ENCODE measurements around the gene PGM5. TPM values are rescaled to one million over a fixed set of nuclear protein-coding genes. Genes with fewer than 3 reads are reported as not detected.

PGM5 gene
- total RNA-seq, 1 donor from 2014 or later, result not detected

DNA sequence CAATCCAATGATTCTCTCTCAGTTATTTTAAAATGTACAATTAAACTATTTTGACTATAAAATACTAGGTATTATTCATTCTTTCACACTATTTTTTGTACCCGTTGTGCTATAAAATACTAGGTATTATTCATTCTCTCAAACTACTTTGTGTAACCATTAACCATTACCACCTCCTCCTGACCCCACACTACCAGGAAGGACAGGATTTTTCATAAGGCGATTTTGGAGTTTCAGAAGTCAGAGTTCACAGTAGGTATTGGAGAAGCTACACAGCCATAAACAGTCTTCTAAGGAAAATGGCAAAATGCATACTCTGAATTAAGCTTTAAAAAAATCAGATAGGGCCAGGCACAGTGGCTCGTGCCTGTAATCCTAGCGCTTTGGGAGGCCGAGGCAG, 219.4 kb downstream of the PGM5 start:
- Mint-ChIP-seq H3K9me3 (peaks cover 11% of the 10 kb centered on the region), H3K27ac (no peak overlapping the region), H3K4me1 (ENCODE audit: low read depth) (no peaks in the 10 kb centered on the region), H3K4me3 (ENCODE audit: low read depth) (no peak overlapping the region), H3K27me3 (ENCODE audit: low read depth) (peaks cover 14% of the 10 kb centered on the region), H3K36me3 (ENCODE audit: low read depth) (no peaks in the 10 kb centered on the region)
- no peak for DNase-seq (ENCODE audit: low spot score)
- intact Hi-C loops (cut with micrococcal nuclease), result no loop called here

DNA sequence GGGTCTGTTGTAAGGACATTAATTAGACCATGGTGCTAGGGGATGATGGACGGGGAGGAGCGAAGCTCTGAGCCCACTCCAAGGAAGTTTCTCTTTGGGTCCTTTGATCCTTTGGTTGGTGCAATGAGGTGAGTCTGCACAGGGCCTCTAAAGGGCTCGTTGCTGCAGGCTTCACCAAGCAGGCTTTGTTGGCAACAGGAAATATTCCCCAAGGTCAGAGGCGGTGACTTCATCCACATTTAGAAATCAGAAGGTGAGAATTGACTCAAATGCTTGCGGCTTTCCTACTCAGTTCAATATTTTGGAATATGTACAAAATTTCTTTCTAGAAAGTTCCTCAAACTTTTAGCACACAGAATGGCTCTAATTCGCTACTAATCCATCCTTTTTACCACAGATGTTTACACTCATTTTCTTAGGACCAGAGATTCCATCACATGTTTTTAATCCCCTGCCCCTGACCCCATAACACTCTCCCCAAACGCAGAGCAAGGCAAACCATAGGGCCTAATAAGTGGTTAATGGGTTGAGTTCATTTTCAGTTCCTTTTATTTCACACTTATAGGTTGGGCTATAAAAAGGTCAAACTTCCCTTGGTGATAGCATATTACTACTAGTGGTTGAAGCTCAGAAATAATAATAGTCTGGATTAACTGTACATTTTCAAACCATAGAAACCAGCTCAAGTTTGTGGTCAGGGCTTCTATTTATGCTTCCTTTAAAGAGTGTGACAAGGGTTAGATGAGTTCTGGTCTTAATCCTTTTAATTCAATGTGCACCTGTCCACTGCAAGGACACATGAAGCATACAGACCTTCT, 221.6 kb downstream of the PGM5 start:
- no peak overlapping the region for H3K27ac Mint-ChIP-seq
- no peaks in the 10 kb centered on the region for H3K4me1 Mint-ChIP-seq (ENCODE audit: low read depth)
- H3K36me3 Mint-ChIP-seq (ENCODE audit: low read depth), result no peaks in the 10 kb centered on the region
- no peak overlapping the region for H3K4me3 Mint-ChIP-seq (ENCODE audit: low read depth)
- H3K9me3 Mint-ChIP-seq, result no peaks in the 10 kb centered on the region
- no peak for DNase-seq (ENCODE audit: low spot score)
- intact Hi-C loops (cut with micrococcal nuclease), result no loop called here
- H3K27me3 Mint-ChIP-seq (ENCODE audit: low read depth), result peaks cover 13% of the 10 kb centered on the region

Other genes with a start within 250 kb of the PGM5 start
- 34.5 and 40.3 TPM in 2 replicates for gene ZNG1C, start 114.6 kb upstream of the PGM5 start, total RNA-seq
- not detected in 2 replicates for gene FOXD4L3, start 53.7 kb upstream of the PGM5 start, total RNA-seq
- not detected in 2 replicates for gene TMEM252, start 184.3 kb downstream of the PGM5 start, total RNA-seq

Data from activated T-helper 2 cell treated with anti-CD3 and anti-CD28 coated beads, Interferon-gamma antibody, Interleukin-2, Interleukin-4, amounts not matched to agents 10 μg/mL and 5 μg/mL and 100 μg/mL, durations not matched to agents 14 hours and 24 hours and 36 hours (primary cell).